T-helper 1 cell treated with Interleukin-12 subunit alpha and Interleukin-12 subunit beta and Interleukin-4 antibody, amounts not matched to agents 30 ng/mL and 1 ng/mL, for 36 hours (primary cell): ENCODE data around the gene STAMBP. TPM values are rescaled to one million over a fixed set of nuclear protein-coding genes. Genes with fewer than 3 reads are reported as not detected.
"Not testable (repeated sequence)": the region's sequence is repeated elsewhere in the genome, so short reads cannot be mapped to it uniquely, and the experiment has no call there.

Source experiments
- intact Hi-C: fragments of 100-400 bp; cut with micrococcal nuclease; formaldehyde crosslinking; loops from one replicate; pipeline ENCODE4 v1.15.1; 2024
- total RNA-seq: library from RNA; stranded (reverse); gene quantifications from 2 replicates; pipeline ENCODE4 v1.2.3, GENCODE V29; 2022

The STAMBP gene
- total RNA-seq, 1 donor from 2014 or later = 37.0 TPM

- intact Hi-C loops = not testable (repeated sequence)
Observed at GRCh38 chr2:73903949-73904613, 75.3 kb downstream of the STAMBP start.

- intact Hi-C loops = no loop called here
Observed at GRCh38 chr2:73904952-73905351, 76.2 kb downstream of the STAMBP start.

- intact Hi-C loops = no loop called here
Observed at GRCh38 chr2:73906847-73907505, 78.2 kb downstream of the STAMBP start.

GRCh38 chr2:73907840-73908452, 79.2 kb downstream of the STAMBP start:
- intact Hi-C loops = loop anchor here (1.0 kb wide), 4 partner anchors 18 to 243 kb away; partner anchors contain the start of genes BOLA3 and DGUOK

- intact Hi-C loops = loop anchor here (1.0 kb wide), 4 partner anchors 17 to 242 kb away; partner anchors contain the start of genes BOLA3 and DGUOK
Observed at GRCh38 chr2:73908689-73909652, 80.2 kb downstream of the STAMBP start.

- intact Hi-C loops = no loop called here
Observed at GRCh38 chr2:73910873-73911547, 82.2 kb downstream of the STAMBP start.

GRCh38 chr2:73911548-73912208, 82.9 kb downstream of the STAMBP start:
- intact Hi-C loops = no loop called here

GRCh38 chr2:73913414-73914054, 84.8 kb downstream of the STAMBP start:
- intact Hi-C loops = no loop called here

- intact Hi-C loops = no loop called here
Observed at GRCh38 chr2:73914667-73915066, 85.9 kb downstream of the STAMBP start.

GRCh38 chr2:73915437-73915993, 86.8 kb downstream of the STAMBP start:
- intact Hi-C loops = no loop called here

- intact Hi-C loops = no loop called here
Observed at GRCh38 chr2:73916666-73917065, 87.9 kb downstream of the STAMBP start.

GRCh38 chr2:73917296-73917695, 88.5 kb downstream of the STAMBP start:
- intact Hi-C loops = no loop called here

- intact Hi-C loops = no loop called here
Observed at GRCh38 chr2:73917696-73918207, 89.0 kb downstream of the STAMBP start.

- intact Hi-C loops = no loop called here
Observed at GRCh38 chr2:73918856-73919255, 90.1 kb downstream of the STAMBP start.

- intact Hi-C loops = loop anchor here (10.0 kb wide), 1 partner anchor 915 kb away; the partner anchor contains the start of gene HK2
Observed at GRCh38 chr2:73919596-73920228, 91.0 kb downstream of the STAMBP start.

- intact Hi-C loops = loop anchor here (10.0 kb wide), 1 partner anchor 914 kb away; the partner anchor contains the start of gene HK2
Observed at GRCh38 chr2:73920577-73921545, 92.1 kb downstream of the STAMBP start.

- intact Hi-C loops = loop anchor here (10.0 kb wide), 1 partner anchor 913 kb away; the partner anchor contains the start of gene HK2
Observed at GRCh38 chr2:73921581-73921980, 92.8 kb downstream of the STAMBP start.
